Hematopoietic multipotent progenitor cell treated with erythropoietin and hydrocortisone succinate and interleukin-3 and kit ligand, for 17 days (in vitro differentiated cells): ENCODE results near the gene RC3H1.

Experiments used
- DNase-seq: peaks from one replicate; pipeline ENCODE4 v3.0.0-alpha.2; 2015; ENCODE audit warnings: low spot score

RC3H1 gene

GRCh38 chr1:173886746-173887611, 135.2 kb downstream of the RC3H1 start:
- DNase-seq, result no peak

- no peak for DNase-seq
Measured at GRCh38 chr1:173884701-173885100, 137.5 kb downstream of the RC3H1 start.
